GM19324 (cell line): ENCODE data around the gene PRXL2A.
A peak's percentile ranks its signal among the peaks of the same experiment; 100 is the strongest.

Experiments
- ATAC-seq: cut with Tn5 transposase; IDR thresholded peaks from one replicate; pipeline ENCODE4 v1.9.1; 2021; ENCODE audit warnings: mild to moderate bottlenecking, moderate library complexity; ENCODE audit not compliant: unreplicated experiment, low FRiP score

PRXL2A gene

DNA sequence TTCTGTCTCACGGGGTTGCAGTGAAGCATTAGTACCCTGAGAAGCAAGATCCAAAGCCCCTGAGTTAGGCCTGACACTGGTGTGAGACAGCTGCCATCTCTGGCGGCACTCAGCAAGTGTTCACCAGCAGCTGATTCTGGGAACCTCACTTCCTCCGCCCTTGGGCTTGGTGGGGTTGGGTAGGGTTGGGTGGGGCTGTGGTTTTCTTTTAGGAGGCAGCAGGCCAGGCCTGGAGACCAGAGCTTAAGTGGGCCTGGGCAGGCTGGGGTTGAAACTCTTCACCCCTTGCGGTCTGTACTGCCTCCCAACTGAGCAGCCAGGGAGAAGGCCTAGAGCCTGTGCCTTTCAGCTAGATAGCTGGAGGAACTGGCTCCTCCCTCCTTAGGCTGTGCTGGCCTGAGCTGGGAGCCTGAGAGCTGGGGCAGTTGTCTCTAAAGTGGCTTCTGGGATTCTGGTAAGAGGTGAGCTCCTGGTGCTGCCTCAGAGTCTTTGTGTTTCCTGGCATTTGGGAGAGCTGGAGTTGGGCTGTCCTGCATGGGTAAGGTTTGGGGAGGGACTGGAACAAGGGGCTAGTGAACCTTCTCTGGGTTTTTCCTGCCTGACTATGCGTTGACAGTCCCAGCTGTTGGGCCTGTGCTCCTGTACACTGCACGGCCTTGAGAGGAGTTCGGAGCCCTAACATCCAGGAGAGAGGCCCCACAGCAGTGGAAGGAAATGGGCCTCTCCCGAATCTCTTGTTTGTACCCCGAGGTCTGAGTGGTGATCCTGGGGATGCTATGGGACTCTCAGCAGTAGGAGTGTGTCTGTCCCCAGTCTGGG lies 50.9 kb downstream of the PRXL2A start:
- ATAC-seq: peak; percentile 33

DNA sequence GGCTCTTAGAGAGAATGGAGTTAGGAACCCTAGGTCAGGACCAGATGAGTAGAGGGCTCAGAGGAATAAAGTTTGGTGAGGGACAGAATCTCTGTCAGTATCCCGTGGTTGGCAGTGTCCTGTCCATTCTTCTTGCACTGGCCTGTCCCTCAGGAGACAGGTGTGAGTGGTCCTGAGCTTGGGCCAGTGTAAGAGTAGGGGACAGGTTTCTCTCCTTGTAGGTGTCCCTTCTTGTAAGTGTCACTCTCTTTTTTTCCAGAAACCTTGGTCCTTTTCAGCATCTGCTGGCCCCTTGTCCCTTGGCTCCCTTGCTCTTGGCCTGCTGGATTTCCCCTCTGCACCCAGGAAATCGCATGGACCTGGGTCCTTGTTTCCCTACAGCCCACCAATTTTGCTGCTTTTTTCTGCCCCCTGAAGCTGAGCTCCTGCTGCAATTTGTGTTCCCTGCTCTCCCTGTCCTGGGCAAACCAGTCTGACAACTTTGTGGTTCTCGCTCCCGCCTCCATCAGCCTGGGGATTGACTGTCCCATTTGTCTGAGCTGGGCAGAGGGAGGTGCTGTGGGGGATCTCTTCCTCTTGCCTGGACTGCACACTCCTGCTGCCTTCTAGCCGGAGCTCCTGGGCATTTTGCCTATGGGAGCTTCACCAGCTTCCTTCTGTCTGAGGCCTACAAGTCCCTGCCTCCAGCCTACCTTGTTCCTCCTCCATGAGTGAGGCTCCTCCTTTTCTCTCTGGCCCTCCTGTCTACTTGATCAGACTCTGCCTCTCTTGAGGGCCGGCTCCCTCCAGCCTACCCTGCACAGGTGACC lies 52.3 kb downstream of the PRXL2A start:
- ATAC-seq: no peak

DNA sequence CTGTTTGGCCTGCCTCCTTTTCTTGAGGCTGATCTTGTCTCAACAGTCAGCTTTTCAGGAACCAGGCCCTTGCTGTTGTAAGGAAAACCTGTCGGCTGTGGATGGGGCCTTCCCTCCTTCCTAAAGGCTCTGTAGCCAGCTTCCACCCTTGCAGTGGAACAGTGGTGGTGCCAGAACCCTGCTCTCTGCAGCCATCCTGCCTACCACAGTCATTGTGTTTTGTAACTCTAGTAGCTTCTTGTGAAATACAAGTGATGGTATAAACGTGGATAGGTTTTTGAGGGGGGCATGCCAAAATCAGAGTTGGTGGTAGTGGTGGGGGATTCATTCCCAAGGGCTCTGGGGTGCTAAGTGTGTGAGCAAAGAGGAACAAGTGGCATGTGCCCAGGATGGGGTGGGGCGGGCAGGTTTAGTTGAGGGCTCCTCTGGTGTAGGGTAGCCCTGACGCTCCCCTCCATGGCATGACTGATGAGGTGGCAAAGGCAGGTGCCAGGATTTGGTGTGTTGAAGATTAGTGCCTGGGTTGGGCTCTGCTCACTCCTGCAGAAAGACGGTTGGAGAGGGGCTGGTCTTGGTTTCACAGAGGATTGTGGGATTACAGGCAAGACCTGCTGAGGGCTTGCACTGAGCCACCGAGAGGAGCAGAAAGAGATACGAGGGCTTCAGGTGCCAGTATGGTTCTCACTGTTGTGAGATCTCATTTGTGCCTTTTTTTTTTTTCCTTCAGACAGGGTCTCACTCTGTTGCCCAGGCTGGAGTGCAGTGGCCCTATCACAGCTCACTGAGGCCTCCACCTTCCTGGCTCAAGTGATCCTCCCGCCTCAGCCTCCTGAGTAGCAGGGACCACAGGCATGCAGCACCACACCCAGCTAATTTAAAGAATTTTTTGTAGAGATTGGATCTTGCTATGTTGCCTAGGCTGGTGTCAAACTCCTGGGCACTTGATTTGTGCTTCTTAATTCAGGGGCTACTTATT lies 53.1 kb downstream of the PRXL2A start:
- no peak for ATAC-seq

DNA sequence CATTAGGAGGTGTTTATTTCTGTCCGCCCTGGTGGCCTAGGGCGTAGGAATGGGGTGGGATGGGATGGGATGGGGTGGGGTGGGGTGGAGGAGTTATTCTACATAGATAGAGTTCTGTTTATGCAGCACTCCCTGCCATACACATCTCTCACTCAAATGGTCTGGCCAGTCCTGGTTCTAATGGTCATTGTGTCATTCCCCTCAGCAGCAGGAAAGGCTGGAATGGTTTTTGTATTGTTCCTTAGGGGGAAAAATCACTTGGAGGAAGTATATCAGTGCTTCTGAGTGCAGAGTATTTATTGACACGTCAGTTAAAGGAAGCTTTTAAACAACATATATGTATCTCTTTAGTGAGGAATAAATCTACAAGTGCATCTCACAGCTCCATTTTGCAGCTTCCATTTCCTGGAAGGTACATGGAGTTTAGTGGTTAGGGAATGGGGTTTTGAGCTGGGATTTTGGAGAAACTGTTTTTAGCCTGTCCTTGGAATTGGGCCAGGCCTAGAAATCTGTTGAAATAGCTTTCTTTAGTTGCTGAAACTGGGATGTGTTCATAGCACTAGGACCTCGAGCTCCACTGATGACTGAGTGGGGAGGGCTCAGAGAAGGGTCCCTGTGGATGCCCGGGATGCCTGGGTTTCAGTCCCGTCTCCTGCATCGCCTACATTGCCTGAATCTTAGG lies 54.1 kb downstream of the PRXL2A start:
- ATAC-seq: no peak

DNA sequence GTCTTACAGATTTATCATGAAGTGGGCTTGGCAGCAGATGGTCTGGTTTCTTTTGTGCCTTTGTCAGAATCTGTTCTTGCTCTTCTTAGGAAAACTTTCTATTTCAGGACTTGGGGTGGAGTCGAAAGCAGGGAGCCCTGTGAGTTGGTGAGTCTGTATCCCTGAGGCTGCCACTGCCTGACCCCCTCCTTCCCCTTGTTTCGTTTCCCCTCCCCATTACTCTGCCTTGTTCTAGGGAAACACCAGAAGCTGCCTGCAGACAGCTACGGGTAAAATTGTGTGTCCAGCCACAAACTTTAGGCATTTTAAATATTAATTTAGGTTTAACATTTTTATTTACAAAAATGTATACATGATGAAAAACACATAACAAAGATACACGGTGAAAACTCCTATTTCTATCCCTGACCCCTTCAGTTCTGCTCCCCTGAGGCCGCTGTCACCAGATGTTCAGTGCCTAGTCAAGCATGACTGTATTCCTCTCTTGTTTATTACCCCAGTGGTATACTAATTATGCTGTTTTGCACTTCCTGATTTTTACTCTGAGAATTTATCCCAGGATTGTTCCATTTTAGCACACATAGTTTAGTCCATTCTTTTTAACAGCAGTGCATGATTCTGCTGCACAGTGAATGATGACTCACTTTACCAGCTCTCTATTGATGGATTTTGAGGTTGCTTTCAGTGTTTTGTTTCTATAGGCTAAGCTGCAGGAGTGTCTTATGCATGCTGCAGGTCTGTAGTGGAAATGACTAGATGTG lies 54.8 kb downstream of the PRXL2A start:
- ATAC-seq: no peak

DNA sequence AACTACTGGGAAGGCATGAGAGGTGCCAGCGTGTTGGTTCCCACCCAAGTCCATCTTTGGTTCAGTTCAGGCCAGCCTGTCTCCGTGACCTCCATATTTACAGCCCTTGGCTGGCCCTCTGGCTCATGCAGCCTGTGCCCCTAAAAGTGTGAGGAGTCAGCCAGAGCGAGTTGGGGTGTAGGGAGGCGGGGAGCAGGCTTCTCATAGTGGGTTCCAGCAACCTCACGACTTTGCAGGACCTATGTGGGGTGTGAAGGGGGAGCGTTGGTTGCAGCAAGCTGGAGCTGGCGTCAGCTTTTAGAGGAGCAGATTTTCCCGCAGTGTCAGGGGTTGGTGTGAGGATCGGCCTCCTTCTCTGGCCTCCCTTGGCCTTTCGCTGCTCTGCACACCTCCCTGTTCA lies 55.5 kb downstream of the PRXL2A start:
- no peak for ATAC-seq

DNA sequence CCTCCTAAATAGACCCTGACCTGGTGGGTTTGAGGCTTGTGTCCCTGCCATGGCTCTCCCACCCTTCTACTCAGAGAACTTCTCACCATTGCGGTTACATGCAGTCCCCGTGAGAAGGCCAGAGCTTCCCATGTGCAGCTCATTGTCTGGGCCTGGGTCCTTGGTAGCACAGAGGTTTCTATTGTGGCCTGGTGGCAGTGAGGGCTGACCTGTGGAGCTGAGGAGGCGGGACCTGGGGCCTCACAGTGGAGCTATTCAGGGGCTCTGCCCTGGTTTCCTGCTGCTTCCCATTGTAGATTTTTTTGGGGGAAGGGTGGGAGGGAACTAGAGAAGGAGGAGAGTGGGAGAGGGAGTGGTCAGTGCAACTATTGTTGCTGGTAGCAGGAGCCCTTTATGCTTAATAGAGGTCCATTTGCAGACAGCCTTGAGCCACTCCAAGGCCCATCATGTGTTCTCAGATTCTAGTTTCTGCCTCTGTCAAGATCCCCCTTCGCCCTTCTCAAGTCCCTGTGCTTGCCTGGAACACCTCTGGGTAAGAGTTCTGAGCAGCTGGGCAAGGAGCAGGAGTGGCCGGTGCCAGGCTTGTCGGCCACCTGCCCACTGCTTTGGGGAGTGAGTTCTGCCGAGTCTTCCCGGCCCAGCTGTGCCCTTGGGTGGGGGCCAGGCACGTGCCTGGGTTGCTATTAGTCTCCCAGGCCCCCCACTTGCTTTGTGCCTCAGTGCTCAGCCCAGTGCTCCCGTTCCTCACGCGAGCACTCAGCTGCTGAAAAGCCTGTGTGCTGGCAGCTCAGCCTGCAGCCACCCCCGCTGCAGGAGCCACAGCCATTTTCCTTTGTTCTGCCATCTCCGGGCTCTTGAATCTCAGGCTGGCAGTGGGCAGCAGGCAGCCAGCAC lies 56.5 kb downstream of the PRXL2A start:
- ATAC-seq: no peak

DNA sequence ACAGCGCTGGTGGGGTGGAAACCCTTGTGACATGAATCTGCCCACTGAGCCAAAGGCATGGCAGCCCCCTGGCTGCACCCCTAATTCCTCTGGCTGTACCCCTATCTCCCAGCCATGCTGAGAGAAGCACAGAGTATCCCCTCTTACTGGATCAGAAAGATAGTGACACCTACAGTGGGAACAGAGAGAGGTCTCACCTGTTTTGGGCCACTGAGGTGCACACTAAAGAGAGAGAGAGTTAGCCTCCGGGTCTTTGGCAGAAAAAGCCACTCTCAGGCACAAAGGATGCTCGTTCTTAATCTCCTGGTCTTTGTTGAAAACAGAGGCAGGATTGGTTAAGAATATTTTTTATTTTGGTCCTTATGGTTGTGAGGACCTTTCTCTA lies 57.1 kb downstream of the PRXL2A start:
- no peak for ATAC-seq

DNA sequence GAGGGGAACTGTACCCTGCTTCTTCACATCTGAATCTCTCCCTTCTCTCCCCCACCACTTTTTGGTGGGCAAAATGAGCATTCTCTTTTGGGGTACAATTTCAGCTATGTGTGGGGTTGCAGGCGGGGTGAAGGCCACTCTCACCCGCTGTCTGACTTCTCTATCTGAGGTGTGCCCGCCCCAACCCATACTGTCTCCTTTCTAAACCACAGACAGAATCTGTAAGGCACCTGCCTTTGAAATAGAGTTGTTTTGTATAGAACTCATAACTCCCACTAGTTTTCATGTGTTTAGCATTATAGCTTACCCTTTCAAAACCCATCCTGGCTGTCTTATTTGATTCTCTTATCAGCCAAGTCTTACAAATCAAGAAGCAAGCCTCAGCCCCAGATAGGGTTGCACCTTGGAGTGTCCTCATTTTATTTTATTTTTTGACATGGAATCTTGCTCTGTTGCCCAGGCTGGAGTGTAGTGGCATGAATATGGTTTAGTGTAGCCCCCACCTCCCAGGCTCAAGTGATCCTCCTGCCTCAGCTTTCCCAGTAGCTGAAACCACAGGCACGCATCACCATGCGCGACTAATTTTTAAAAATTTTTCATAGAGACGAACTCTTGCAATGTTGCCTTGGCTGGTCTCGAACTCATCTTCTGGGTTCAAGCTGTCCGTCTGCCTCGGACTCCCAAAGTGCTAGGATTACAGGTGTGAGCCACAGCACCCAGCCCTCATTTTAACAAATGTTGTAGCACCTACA lies 57.7 kb downstream of the PRXL2A start:
- ATAC-seq: no peak

DNA sequence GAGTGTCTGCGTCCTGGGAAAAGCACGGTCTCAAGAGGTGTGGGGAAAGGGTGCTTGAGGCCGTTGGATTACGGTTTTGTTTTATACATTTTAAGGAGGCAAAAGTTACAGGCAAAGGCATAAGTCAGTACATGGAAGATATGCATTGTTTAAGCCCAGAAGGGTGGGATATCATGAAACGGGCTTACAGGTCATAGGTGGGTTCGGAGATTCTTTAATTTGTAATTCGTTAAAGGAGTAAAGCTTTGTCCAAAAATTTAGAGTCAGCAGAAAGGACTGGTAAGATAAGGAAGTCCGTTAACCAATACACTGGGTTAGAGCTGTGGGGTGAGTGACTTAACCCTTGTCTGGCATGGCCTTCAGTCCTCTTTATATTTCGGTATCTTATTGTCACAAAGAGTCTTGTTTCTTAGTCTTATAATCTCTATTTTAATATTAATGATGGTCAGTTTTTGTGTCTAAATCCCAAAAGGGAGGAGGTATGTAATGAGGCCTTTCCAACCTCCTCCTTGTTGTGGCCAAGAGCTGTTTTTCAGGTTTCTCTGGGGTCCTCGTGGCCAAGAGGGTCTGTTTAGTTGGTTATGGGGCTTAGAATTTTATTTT lies 58.5 kb downstream of the PRXL2A start:
- ATAC-seq: no peak

DNA sequence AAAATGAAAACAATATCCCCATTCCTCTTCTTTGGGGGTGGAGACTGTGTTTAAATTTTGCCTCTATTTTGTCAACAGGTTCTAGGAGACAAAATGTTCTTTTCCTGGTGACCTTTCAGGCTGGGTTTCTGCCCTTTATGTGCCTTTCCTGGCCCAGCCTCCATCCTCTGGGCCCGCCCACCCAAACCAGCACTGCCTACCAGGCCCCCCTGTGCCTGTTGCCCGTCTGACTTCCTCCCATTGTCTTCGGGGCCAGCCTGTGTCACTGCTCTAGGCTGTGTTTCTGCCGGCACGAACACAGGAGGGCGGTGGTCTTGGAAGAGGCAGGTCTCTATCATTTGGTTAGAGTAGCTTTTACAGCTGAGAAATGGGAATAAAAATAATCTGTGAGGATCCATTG lies 59.7 kb downstream of the PRXL2A start:
- no peak for ATAC-seq

DNA sequence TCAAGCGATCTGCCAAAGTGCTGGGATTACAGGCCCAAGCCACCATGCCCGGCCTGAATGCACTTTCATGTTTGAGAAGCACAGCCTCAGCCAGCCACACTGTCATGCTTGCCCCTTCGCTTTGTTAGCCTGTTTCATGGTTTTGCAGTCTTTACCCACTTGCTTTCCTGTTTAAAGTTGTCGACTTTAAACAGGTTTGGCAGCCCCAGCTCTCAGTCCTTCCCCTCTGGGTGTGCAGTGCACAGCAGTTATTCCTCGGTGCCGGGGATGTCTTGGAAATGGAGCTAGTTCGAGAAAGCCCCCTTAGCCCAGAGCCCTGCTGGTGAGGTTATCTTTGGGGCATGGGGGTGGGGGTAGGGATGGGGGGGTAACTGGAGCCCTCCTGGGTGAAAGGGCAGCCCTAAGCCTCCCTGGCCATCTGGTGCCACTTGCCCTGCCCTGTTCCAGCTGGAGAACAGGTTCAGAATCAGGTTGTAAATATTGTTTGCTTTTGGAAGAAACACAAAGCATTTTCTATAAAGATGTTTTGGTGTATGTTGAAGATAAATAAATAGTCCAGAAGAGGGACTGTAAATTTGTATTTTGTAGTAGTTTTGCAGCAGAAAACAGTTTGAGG lies 60.6 kb downstream of the PRXL2A start:
- ATAC-seq: no peak

DNA sequence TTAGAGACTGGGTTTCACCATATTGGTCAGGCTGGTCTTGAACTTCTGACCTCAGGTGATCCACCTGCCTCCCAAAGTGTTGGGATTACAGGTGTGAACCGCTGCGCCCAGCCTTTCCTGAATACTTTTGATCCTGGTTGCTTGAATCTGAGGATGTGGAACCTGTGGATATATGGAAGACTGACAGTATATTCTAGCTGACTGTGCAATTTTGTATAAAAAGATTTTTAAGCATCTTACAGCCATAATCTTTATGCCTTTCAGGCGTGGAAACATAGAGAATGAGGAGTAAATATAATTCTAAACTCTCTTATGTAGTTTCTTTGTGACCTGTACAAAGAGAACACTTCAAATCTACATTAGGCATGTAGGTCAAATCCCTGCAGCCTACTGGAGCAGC lies 61.9 kb downstream of the PRXL2A start:
- no peak for ATAC-seq

DNA sequence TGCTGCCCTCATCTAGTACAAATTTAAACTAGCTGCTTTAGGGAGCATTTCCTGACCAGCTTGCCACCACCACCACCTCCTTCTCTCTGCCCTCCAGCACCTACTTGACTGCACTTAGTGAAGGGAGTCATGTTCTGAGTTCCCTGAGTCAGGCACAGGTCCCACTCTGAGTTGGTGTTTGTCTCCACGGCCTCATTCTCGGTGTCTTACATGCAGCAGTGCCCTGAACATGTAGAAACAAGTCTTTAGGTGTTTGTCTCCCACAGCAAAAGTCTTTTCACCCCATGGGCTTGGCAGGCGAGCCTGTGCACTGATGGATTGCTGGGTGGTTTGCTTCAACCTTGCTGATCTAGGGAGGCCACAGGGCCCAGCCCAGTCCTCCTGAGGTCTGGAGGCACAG lies 62.6 kb downstream of the PRXL2A start:
- ATAC-seq: no peak

DNA sequence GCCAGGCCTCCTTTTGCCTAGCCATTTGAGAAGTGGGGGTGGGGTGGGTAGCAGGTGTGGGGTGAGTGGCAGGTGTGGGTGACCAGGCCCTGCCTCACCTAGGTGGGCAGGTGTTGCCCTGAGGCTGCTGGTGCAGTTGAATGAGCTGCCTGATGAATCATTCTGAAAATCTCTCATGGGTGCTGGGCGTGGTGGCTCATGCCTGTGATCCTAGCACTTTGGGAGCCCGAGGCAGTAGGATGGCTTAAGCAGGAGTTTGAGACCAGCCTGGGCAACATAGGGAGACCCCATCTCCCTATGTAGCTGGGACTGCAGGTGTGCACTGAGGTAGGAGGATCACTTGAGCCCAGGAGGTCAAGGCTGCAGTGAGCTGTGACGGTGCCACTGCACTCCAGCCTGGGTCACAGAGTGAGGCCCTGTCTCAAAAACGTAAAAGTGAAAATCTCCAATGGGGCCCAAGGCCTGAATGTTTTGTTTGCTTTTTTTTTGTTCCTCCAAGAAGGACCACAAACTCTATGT lies 63.4 kb downstream of the PRXL2A start:
- peak; percentile 66 for ATAC-seq

DNA sequence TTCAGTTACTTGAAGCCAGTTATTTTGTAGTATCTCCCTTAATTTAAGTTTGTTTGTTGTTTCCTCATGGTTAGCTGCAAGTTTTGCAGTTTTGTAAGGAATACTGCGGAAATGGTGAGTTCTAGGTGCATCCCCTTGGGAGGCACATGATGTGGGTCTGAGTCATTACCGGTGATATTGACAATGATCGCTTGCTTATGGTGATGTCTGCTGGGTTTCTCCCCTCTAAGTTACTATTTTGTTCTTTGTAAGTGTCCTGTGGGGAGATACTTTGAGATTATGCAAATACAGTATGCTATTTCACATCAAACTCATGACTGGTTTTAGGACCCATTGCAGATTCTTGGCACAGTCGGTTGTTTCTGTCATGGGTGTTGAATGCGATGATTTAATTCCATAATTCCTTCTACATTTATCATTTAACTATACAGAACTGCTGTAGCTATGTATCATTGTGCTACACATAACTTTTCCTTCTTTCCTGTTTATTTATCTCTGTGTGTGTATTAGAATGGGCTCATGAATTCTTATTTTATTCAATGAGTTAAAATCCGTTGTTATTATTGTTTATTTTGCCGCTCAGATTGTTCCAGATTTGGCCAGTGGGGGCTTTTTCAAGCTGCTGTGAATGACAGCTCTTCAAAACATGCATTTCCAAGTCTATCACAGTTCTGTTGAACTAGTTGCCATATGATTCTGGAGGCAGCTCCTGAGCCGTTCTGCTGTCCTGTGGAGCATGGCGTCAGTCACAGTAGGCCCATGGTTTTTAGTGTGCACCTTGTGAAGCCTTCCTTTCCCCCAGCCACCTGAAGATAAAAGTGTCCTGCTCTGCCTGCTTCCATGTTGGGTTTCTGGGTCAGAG lies 64.1 kb downstream of the PRXL2A start:
- ATAC-seq: peak; percentile 85
